GM12891 (cell line): Measurements from ENCODE around the gene STARD8.

ENCODE experiments used
- PAX5 ChIP-seq: IDR thresholded peaks from 2 replicates; pipeline ENCODE4 v1.6.1; 2011; ENCODE audit warnings: low read length, moderate library complexity, mild to moderate bottlenecking; ENCODE audit not compliant: insufficient read depth, severe bottlenecking
- POLR2A ChIP-seq: IDR thresholded peaks from 2 replicates; pipeline ENCODE4 v1.6.1; 2011; ENCODE audit warnings: low read depth, low read length, control low read depth
- POLR2AphosphoS5 ChIP-seq: IDR thresholded peaks from 2 replicates; pipeline ENCODE4 v1.6.1; 2011; ENCODE audit warnings: low read depth, low read length, control low read depth
- POU2F2 ChIP-seq: IDR thresholded peaks from 2 replicates; pipeline ENCODE4 v1.6.1; 2011; ENCODE audit warnings: low read depth, mild to moderate bottlenecking, control low read depth, low read length, moderate library complexity
- SPI1 ChIP-seq: IDR thresholded peaks from 2 replicates; pipeline ENCODE4 v1.6.1; 2011; ENCODE audit warnings: low read depth, low read length, control low read depth
- TAF1 ChIP-seq: IDR thresholded peaks from 2 replicates; pipeline ENCODE4 v1.6.1; 2011; ENCODE audit warnings: low read depth, low read length, control low read depth

- TF ChIP-seq POLR2A (no peak), POLR2AphosphoS5 (no peak), POU2F2 (no peak), TAF1 (no peak), SPI1 (no peak), PAX5 (no peak)
These were observed 110.3 kb downstream of the STARD8 start for GRCh38 chrX:68757731-68758130.
